ENCODE measurements around the gene PGBD1. TPM values are rescaled to one million over a fixed set of nuclear protein-coding genes. Genes with fewer than 3 reads are reported as not detected.

Gene PGBD1
- total and polyA plus RNA-seq, 10 of the 15 experiments (the other 5 are each of a cell fraction or from before 2014, with no cell fraction given), result 1.9 to 4.9 (median 3.8) TPM

- TF ChIP-seq ATF3 (IDR thresholded peaks at IDR 0.05; ENCODE audit: borderline replicate concordance, extremely low read depth, low read depth, low read length), result no peak
- TF ChIP-seq CHD1 (IDR thresholded peaks at IDR 0.05; ENCODE audit: low read depth, low read length), result no peak
- TF ChIP-seq SREBF1 (IDR thresholded peaks at IDR 0.05; ENCODE audit: low read length), result no peak
- TF ChIP-seq CTCF (IDR thresholded peaks at IDR 0.05 in 2 of 3, conservative IDR thresholded peaks at IDR 0.05 in 1 of 3; ENCODE audit: control insufficient read depth in 2 of 3, extremely low read depth in 1 of 3, insufficient read depth in 1 of 3, low read depth in 3 of 3, low read length in 3 of 3), result no peak
- peak; percentile 76 for TF ChIP-seq CREM (IDR thresholded peaks at IDR 0.05; ENCODE audit: low read depth)
- no peak for TF ChIP-seq IRF3 (IDR thresholded peaks at IDR 0.05)
- TF ChIP-seq SUZ12 (IDR thresholded peaks at IDR 0.05; ENCODE audit: unreplicated experiment), result no peak
- no peak for TF ChIP-seq SMAD1 (IDR thresholded peaks at IDR 0.05; ENCODE audit: low read depth, partially characterized antibody)
- peak; percentile 38; the same call in 1 of the 2 replicates for TF ChIP-seq CBFB (IDR thresholded peaks at IDR 0.05; ENCODE audit: low read depth)
- no peak for TF ChIP-seq SMC3 (IDR thresholded peaks at IDR 0.05; ENCODE audit: borderline replicate concordance, low read length)
- TF ChIP-seq ZBTB4 (CRISPR knock-in tag; IDR thresholded peaks at IDR 0.05), result no peak
- TF ChIP-seq MEF2A (IDR thresholded peaks at IDR 0.05; ENCODE audit: insufficient read depth, low read depth, low read length), result no peak
- TF ChIP-seq ZNF622 (IDR thresholded peaks at IDR 0.05), result no peak
- peak; percentile 40; the same call in 1 of the 2 replicates for TF ChIP-seq CHD2 (IDR thresholded peaks at IDR 0.05; ENCODE audit: borderline replicate concordance, low read depth, low read length)
- TF ChIP-seq POLR2AphosphoS5 (IDR thresholded peaks at IDR 0.05; ENCODE audit: low read length), result peak; percentile 89
- no peak for TF ChIP-seq STAT3 (IDR thresholded peaks at IDR 0.05; ENCODE audit: low read depth, low read length)
- TF ChIP-seq GABPA (IDR thresholded peaks at IDR 0.05; ENCODE audit: low read depth), result peak; percentile 71
- peak; percentile 7 to 25; a peak in 1 of 4 replicates for TF ChIP-seq BHLHE40 (IDR thresholded peaks at IDR 0.05; ENCODE audit: borderline replicate concordance in 1 of 2, low read depth in 2 of 2, low read length in 1 of 2)
- no peak for TF ChIP-seq ZNF217 (IDR thresholded peaks at IDR 0.05)
- TF ChIP-seq NFXL1 (IDR thresholded peaks at IDR 0.05; ENCODE audit: borderline replicate concordance), result no peak
- TF ChIP-seq POLR2AphosphoS2 (IDR thresholded peaks at IDR 0.05; ENCODE audit: low read depth, low read length), result 0 out of 2 replicates have a peak, but pooled peaks have one; percentile 48
- TF ChIP-seq PAX8 (IDR thresholded peaks at IDR 0.05), result peak; percentile 49; the same call in 1 of the 2 replicates
- TF ChIP-seq CEBPB (IDR thresholded peaks at IDR 0.05; ENCODE audit: borderline replicate concordance in 1 of 2, low read depth in 2 of 2, low read length in 2 of 2), result no peak
Observed at GRCh38 chr6:28335564-28336283, 54.4 kb downstream of the PGBD1 start, which contains the start of gene ZSCAN31 (continued).
